Astrocyte of the cerebellum (primary cell): Measurements from ENCODE around the gene TNS4.

Experiments
- DNase-seq: peaks from one replicate; pipeline ENCODE4 v3.0.0-alpha.2; 2011; ENCODE audit warnings: low read depth
- H3K4me3 ChIP-seq: 2 replicates; pipeline ENCODE4 v1.5.1; 2011; ENCODE audit warnings: mild to moderate bottlenecking, low read depth, low read length, moderate library complexity
- in situ Hi-C: cut with HindIII; loops from 2 replicates; pipeline ENCODE4 v1.10.0; 2017; ENCODE audit warnings: low sequenced_read_pairs
- TF ChIP-seq, protein P1 (sequence below): IDR thresholded peaks from 2 replicates; pipeline ENCODE4 v1.5.1; 2012; ENCODE audit warnings: low read length, low read depth, moderate library complexity, mild to moderate bottlenecking; ENCODE audit errors: missing control alignments

The TNS4 gene

DNA sequence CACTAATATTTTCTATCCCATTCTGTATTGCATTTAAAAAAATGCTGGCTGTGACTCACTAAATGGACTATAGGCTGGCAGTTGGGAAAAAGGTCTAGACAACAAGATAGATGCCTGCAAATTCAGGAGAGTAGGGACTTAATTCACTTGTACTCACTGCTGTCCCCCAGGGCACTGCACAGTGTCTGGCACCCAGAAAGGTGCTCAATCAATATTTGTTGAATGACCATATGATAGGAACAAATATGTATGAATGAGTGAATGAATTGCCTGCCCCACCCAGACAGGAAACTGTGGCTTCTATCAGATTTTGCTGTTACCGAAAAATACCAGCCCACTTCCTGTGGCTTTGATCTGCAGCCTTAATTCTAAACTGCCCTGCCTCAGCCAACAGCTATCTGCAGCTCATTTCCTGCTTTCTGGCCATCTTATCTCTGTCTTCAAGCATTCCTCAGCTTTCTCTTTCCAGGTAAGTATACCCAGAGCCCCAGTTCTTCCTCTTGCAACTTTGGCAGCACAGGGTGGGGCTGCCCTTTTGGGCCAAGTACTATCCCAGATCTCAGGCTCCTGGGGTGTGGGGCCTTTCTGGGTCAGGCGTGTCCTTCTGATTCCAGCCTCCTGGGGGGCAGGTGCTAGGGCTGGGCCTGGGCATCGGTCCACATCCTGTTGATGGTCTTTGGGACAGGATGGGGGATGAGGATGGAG is 15.3 kb upstream of the TNS4 start:
- DNase-seq: no peak
- no peak overlapping the region for H3K4me3 ChIP-seq
- in situ Hi-C loops: no loop called here
- TF ChIP-seq, protein P1, sequence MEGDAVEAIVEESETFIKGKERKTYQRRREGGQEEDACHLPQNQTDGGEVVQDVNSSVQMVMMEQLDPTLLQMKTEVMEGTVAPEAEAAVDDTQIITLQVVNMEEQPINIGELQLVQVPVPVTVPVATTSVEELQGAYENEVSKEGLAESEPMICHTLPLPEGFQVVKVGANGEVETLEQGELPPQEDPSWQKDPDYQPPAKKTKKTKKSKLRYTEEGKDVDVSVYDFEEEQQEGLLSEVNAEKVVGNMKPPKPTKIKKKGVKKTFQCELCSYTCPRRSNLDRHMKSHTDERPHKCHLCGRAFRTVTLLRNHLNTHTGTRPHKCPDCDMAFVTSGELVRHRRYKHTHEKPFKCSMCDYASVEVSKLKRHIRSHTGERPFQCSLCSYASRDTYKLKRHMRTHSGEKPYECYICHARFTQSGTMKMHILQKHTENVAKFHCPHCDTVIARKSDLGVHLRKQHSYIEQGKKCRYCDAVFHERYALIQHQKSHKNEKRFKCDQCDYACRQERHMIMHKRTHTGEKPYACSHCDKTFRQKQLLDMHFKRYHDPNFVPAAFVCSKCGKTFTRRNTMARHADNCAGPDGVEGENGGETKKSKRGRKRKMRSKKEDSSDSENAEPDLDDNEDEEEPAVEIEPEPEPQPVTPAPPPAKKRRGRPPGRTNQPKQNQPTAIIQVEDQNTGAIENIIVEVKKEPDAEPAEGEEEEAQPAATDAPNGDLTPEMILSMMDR: no peak

DNA sequence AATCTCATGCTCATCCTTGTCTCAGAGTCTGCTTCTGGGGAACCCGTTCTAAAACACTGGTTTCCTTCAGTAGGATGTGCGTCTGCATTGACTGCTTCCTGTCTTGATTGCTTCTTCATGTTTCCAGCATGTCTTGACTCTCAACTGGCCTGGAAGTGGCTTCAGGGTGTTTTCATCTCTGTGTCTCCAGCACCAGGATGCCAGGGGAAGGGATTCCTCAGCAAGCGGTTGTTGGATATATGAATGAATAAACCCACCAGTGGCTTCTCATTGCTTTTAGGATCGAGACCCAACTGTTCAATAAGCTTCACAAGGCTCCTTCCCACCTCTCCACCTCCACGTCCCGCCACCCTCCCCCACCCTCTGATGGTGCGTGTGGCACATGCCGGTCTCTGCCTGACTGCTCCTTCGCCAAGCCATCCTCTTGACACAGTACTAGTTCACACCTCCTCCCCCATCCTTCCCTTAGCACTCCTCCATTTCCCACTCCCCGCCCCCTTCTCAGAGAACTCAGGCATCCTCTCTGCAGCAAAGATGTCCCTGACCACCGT is 14.1 kb upstream of the TNS4 start:
- TF ChIP-seq, protein P1: no peak
- DNase-seq: no peak
- H3K4me3 ChIP-seq: no peak overlapping the region
- in situ Hi-C loops: no loop called here

DNA sequence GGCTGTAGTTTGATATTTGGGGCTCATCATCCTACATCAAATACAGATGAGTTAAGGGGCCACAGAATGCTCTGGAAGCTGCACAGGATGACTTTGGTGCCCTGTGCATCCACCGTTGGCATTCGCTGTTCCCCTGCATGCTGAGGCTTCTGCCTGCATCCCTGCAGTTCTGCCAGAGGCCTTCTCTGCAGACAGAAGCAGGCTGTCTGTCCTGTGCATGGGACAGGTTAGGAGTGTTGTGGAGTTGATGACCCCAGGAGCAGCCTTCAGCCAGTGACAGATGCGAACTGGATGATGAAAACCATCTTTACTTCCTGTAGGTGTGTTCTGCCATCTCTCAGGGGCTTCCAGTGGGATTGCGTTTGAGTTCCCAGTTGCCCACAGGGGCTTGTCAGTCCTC is 13.6 kb upstream of the TNS4 start:
- TF ChIP-seq, protein P1: no peak
- DNase-seq: no peak
- in situ Hi-C loops: no loop called here
- H3K4me3 ChIP-seq: no peak overlapping the region

DNA sequence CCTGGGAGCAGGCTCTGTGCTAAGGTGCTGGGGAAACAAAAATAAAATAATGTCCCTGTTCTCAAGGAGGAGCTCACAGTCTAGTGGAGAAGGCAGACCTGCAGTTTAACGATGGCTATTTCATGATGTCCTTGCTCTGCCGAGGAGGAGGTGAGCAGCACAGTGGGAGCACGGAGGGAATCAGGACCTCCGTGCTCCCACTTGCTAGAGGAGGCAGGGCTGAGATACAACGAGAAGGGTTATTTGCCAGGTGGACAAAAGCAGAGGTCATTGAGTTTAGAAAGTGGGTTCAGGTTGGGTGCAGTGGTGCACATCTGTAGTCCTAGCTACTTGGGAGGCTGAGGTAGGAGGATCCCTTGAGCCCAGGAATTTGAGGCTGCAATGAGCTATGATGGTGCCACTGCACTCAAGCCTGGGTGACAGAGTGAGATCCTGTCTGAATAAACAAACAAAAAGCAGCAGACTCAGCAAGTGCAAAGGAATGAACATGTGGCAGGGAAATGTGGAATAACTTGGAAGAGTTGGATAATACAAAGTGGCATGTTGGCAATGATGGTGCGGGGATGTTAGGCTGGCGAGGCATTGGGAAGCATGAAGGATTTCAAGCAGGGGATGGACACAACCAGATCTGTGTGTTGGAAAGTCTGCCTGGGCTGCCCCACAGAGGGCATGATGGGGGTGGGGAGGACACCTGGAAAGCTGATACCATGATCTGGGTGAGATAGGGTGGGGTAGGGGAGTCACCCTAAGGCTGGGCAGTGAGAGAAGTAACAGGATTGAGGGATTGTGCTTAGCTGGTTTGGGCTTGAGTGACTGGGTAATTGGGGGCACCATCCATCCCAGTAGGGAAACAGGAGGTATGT is 12.8 kb upstream of the TNS4 start:
- no peak overlapping the region for H3K4me3 ChIP-seq
- TF ChIP-seq, protein P1: no peak
- DNase-seq: no peak
- in situ Hi-C loops: no loop called here

DNA sequence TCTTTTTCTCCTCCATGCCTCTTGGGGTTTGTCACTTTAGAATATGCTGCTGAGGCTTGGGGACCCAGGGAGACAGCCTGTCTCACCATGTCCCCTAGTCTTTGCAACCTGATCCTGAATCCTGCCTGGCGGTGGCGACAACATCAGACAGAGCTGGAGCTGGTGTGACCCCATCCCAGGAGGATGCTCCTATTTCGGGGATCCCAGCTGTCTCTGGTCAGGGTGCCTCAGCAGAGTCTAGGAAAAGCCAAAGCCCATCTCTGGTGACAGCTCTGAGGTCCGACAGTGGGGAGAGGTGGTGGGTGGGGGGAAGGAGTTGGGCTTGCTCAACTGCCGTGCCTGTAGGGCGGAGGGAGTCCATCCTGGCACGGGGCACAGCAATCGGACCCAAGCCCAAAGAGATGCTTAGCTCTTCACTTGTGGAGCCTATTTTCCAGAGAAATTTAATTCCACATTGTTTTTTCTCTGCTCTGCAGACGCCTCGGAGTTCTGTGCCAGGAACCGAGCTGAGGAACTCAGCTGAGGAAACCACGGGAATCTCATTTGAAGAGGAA is 10.3 kb upstream of the TNS4 start:
- in situ Hi-C loops: no loop called here
- no peak for DNase-seq
- TF ChIP-seq, protein P1: no peak
- no peak overlapping the region for H3K4me3 ChIP-seq

DNA sequence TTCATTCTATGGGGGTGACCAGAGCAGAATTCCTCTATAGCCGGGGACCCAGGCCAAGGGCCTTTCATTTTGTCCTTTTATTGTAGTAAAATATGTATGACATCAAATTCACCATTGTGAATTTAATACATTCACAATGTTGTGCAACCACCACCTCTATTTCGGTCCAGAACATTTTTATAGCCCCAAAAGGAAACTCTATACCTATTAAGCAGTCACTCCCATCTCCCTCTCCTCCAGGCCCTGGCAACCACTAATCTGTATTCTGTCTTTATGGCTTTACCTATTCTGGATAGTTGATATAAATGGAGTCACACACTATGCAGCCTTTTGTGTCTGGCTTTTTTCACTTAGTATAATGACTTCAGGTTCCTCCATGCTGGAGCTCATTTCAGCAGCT is 9.7 kb upstream of the TNS4 start:
- H3K4me3 ChIP-seq: no peak overlapping the region
- in situ Hi-C loops: no loop called here
- TF ChIP-seq, protein P1: no peak
- DNase-seq: no peak
